Osteoblast (primary cell): ENCODE measurements around the gene COMMD1. TPM values are rescaled to one million over a fixed set of nuclear protein-coding genes. Genes with fewer than 3 reads are reported as not detected.
"Not testable (repeated sequence)": the region's sequence is repeated elsewhere in the genome, so short reads cannot be mapped to it uniquely, and the experiment has no call there.

ENCODE experiments used
- DNase-seq: peaks from one replicate; pipeline ENCODE4 v3.0.0; 2011; ENCODE audit warnings: low spot score, mixed read lengths; ENCODE audit not compliant: insufficient read length; ENCODE audit errors: missing footprints
- H2AFZ ChIP-seq: 2 replicates; pipeline ENCODE4 v1.6.0; 2011; ENCODE audit warnings: mild to moderate bottlenecking, low read length
- H3K27ac ChIP-seq: 2 replicates; pipeline ENCODE4 v1.5.1; 2011; ENCODE audit warnings: mild to moderate bottlenecking, low read depth, low read length, moderate library complexity
- H3K27me3 ChIP-seq: 2 replicates; pipeline ENCODE4 v1.6.0; 2012; ENCODE audit warnings: mild to moderate bottlenecking, control low read depth, inconsistent platforms, low read length, moderate library complexity; ENCODE audit not compliant: insufficient read depth
- H3K36me3 ChIP-seq: 2 replicates; pipeline ENCODE4 v1.5.1; 2011; ENCODE audit warnings: mild to moderate bottlenecking, low read length, control low read depth, moderate library complexity; ENCODE audit not compliant: insufficient read depth
- H3K4me1 ChIP-seq: 2 replicates; pipeline ENCODE4 v1.5.1; 2011; ENCODE audit warnings: mild to moderate bottlenecking, low read length, control low read depth, moderate library complexity; ENCODE audit not compliant: insufficient read depth
- H3K4me2 ChIP-seq: 2 replicates; pipeline ENCODE4 v1.6.0; 2011; ENCODE audit warnings: mild to moderate bottlenecking, low read length; ENCODE audit not compliant: insufficient read depth
- H3K4me3 ChIP-seq: fragments of 200-600 bp; sonication (generic); 3 replicates; pipeline ENCODE4 v1.5.1; 2012; ENCODE audit warnings: mild to moderate bottlenecking, low read length, inconsistent platforms; ENCODE audit not compliant: insufficient read depth
- H3K79me2 ChIP-seq: 2 replicates; pipeline ENCODE4 v1.6.0; 2012; ENCODE audit warnings: mild to moderate bottlenecking, low read length, control low read depth, inconsistent platforms; ENCODE audit not compliant: insufficient read depth
- H3K9me3 ChIP-seq: 2 replicates; pipeline ENCODE4 v1.5.1; 2011; ENCODE audit warnings: low read depth, low read length, control low read depth
- H4K20me1 ChIP-seq: 2 replicates; pipeline ENCODE4 v1.6.0; 2012; ENCODE audit warnings: mild to moderate bottlenecking, low read length, control low read depth; ENCODE audit not compliant: insufficient read depth
- CTCF ChIP-seq: IDR thresholded peaks from 2 replicates; pipeline ENCODE4 v1.5.1; 2011; ENCODE audit warnings: mild to moderate bottlenecking, low read depth, low read length, moderate library complexity; ENCODE audit errors: extremely low read depth
- total RNA-seq: library from RNA; depleted of rRNA; stranded (reverse); fragments of >200 nt; gene quantifications from 2 replicates; pipeline ENCODE4 v1.2.3, GENCODE V29; 2012

COMMD1 gene
- total RNA-seq, 1 donor, result 51.8 TPM

- TF ChIP-seq CTCF, result no peak
- H3K4me2 ChIP-seq, result no peak overlapping the region
- peaks cover 3% of the 10 kb centered on the region for H3K79me2 ChIP-seq
- no peaks in the 10 kb centered on the region for H4K20me1 ChIP-seq
- H3K4me1 ChIP-seq, result peaks cover 11% of the 10 kb centered on the region
- H3K9me3 ChIP-seq, result no peaks in the 10 kb centered on the region
- no peaks in the 10 kb centered on the region for H3K36me3 ChIP-seq
- no peak overlapping the region for H3K27ac ChIP-seq
- no peak overlapping the region for H2AFZ ChIP-seq
- no peak for DNase-seq
- H3K4me3 ChIP-seq, result no peak overlapping the region
- no peaks in the 10 kb centered on the region for H3K27me3 ChIP-seq
Measured at GRCh38 chr2:61949714-61950560, 44.5 kb downstream of the COMMD1 start.

- peaks cover 3% of the 10 kb centered on the region for H3K79me2 ChIP-seq
- H3K9me3 ChIP-seq, result no peaks in the 10 kb centered on the region
- H4K20me1 ChIP-seq, result no peaks in the 10 kb centered on the region
- H2AFZ ChIP-seq, result no peak overlapping the region
- H3K4me1 ChIP-seq, result peaks cover 11% of the 10 kb centered on the region
- H3K4me3 ChIP-seq, result no peak overlapping the region
- H3K36me3 ChIP-seq, result no peaks in the 10 kb centered on the region
- TF ChIP-seq CTCF, result no peak
- DNase-seq, result no peak
- no peak overlapping the region for H3K27ac ChIP-seq
- no peak overlapping the region for H3K4me2 ChIP-seq
- no peaks in the 10 kb centered on the region for H3K27me3 ChIP-seq
Measured at GRCh38 chr2:61950571-61951315, 45.3 kb downstream of the COMMD1 start.

- Histone ChIP-seq H3K4me1 (peaks cover 2% of the 10 kb centered on the region), H3K9me3 (no peaks in the 10 kb centered on the region), H2AFZ (no peak overlapping the region), H3K27me3 (no peaks in the 10 kb centered on the region), H3K4me3 (no peak overlapping the region), H3K79me2 (peaks cover 3% of the 10 kb centered on the region), H3K4me2 (no peak overlapping the region), H3K27ac (peak overlapping the region; percentile 64), H4K20me1 (no peaks in the 10 kb centered on the region), H3K36me3 (no peaks in the 10 kb centered on the region)
- TF ChIP-seq CTCF, result no peak
- no peak for DNase-seq
Measured at GRCh38 chr2:61951881-61952280, 46.4 kb downstream of the COMMD1 start.

GRCh38 chr2:61952288-61952687 lies 46.8 kb downstream of the COMMD1 start:
- no peak for DNase-seq
- Histone ChIP-seq H2AFZ (no peak overlapping the region), H3K27me3 (no peaks in the 10 kb centered on the region), H4K20me1 (no peaks in the 10 kb centered on the region), H3K4me1 (peaks cover 2% of the 10 kb centered on the region), H3K4me3 (no peak overlapping the region), H3K9me3 (no peaks in the 10 kb centered on the region), H3K27ac (peak overlapping the region; percentile 64), H3K36me3 (no peaks in the 10 kb centered on the region), H3K4me2 (no peak overlapping the region), H3K79me2 (peaks cover 3% of the 10 kb centered on the region)
- TF ChIP-seq CTCF, result no peak

- H2AFZ ChIP-seq, H3K4me1 ChIP-seq, H3K79me2 ChIP-seq, H4K20me1 ChIP-seq, H3K9me3 ChIP-seq, H3K4me2 ChIP-seq, H3K36me3 ChIP-seq, DNase-seq, H3K27ac ChIP-seq, H3K4me3 ChIP-seq, H3K27me3 ChIP-seq: not testable (repeated sequence)
Measured at GRCh38 chr2:61954856-61955255, 49.4 kb downstream of the COMMD1 start.
